Esophagus mucosa (tissue), 1 donor: Measurements from ENCODE around the gene CBFB. TPM values are rescaled to one million over a fixed set of nuclear protein-coding genes. Genes with fewer than 3 reads are reported as not detected.
A peak's percentile ranks its signal among the peaks of the same experiment; 100 is the strongest.

Source experiments
- ATAC-seq: fragments of 200-7000 bp; cut with Tn5 transposase; one replicate; pipeline ENCODE4 v1.9.1; 2020
- total RNA-seq: library from RNA; stranded (reverse); gene quantifications from one replicate; pipeline ENCODE4 v1.2.4, GENCODE V29; 2023
- donor health status: DM: yes; HTN: yes; CAD: no.

Gene CBFB
- total RNA-seq, 1 donor from 2014 or later: 40.4 TPM

- no peak for ATAC-seq
Observed at GRCh38 chr16:67137605-67138004, 108.7 kb downstream of the CBFB start.

GRCh38 chr16:67141391-67141790 lies 112.4 kb downstream of the CBFB start:
- ATAC-seq: no peak

- no peak for ATAC-seq
Observed at GRCh38 chr16:67142342-67142741, 113.4 kb downstream of the CBFB start.

- no peak for ATAC-seq
Observed at GRCh38 chr16:67144943-67145342, 116.0 kb downstream of the CBFB start.

- ATAC-seq: no peak
Observed at GRCh38 chr16:67145746-67146145, 116.8 kb downstream of the CBFB start.

GRCh38 chr16:67146523-67147357 lies 117.8 kb downstream of the CBFB start:
- ATAC-seq: no peak

GRCh38 chr16:67147437-67148140 lies 118.6 kb downstream of the CBFB start:
- ATAC-seq: peak; percentile 27

GRCh38 chr16:67148221-67148620 lies 119.3 kb downstream of the CBFB start:
- no peak for ATAC-seq

- no peak for ATAC-seq
Observed at GRCh38 chr16:67148656-67149275, 119.8 kb downstream of the CBFB start.

- no peak for ATAC-seq
Observed at GRCh38 chr16:67149276-67150046, 120.5 kb downstream of the CBFB start.

- peak; percentile 57 for ATAC-seq
Observed at GRCh38 chr16:67150047-67150832, 121.3 kb downstream of the CBFB start.

Other genes with a start within 250 kb of the CBFB start
- 0.08 TPM for gene TERB1, start 227.6 kb upstream of the CBFB start, total RNA-seq
- 41.2 TPM for gene NAE1, start 198.2 kb upstream of the CBFB start, total RNA-seq
- gene CA7, start 184.7 kb upstream of the CBFB start, total RNA-seq: not detected
- gene PDP2, start 148.6 kb upstream of the CBFB start, total RNA-seq: 9.6 TPM
- gene CDH16, start 110.3 kb upstream of the CBFB start, total RNA-seq: 5.0 TPM
- 59.1 TPM for gene RRAD, start 103.6 kb upstream of the CBFB start, total RNA-seq
- 125 TPM for gene CIAO2B, start 94.7 kb upstream of the CBFB start, total RNA-seq
- 151 TPM for gene CES2, start 93.6 kb upstream of the CBFB start, total RNA-seq
- 1.1 TPM for gene CES3, start 67.9 kb upstream of the CBFB start, total RNA-seq
- gene CES4A, start 40.6 kb upstream of the CBFB start, total RNA-seq: 6.0 TPM
- 12.1 TPM for gene PHAF1, start 80.8 kb downstream of the CBFB start, total RNA-seq
- 3.7 TPM for gene B3GNT9, start 121.8 kb downstream of the CBFB start, total RNA-seq
- gene TRADD, start 130.8 kb downstream of the CBFB start, total RNA-seq: 18.0 TPM
- gene FBXL8, start 130.8 kb downstream of the CBFB start, total RNA-seq: 5.5 TPM
- gene HSF4, start 135.6 kb downstream of the CBFB start, total RNA-seq: 10.9 TPM
- gene NOL3, start 141.4 kb downstream of the CBFB start, total RNA-seq: 23.3 TPM
- 7.8 TPM for gene MATCAP1, start 154.8 kb downstream of the CBFB start, total RNA-seq
- 1.4 TPM for gene EXOC3L1, start 161.0 kb downstream of the CBFB start, total RNA-seq
- gene E2F4, start 163.0 kb downstream of the CBFB start, total RNA-seq: 36.6 TPM
- 26.3 TPM for gene ELMO3, start 170.0 kb downstream of the CBFB start, total RNA-seq
- gene TMEM208, start 198.0 kb downstream of the CBFB start, total RNA-seq: 25.3 TPM
- gene FHOD1, start 218.3 kb downstream of the CBFB start, total RNA-seq: 7.4 TPM
- 0.08 TPM for gene SLC9A5, start 219.8 kb downstream of the CBFB start, total RNA-seq